GM12865 (cell line): ENCODE data around the gene AMPH.
"Not testable (repeated sequence)": the region's sequence is repeated elsewhere in the genome, so short reads cannot be mapped to it uniquely, and the experiment has no call there.

Experiments used
- DNase-seq: peaks from one replicate; pipeline ENCODE4 v3.0.0; 2010; ENCODE audit warnings: low read depth
- H3K4me3 ChIP-seq: 2 replicates; pipeline ENCODE4 v1.5.1; 2011; ENCODE audit warnings: mild to moderate bottlenecking, low read depth, low read length, control low read depth
- CTCF ChIP-seq: IDR thresholded peaks from 2 replicates; pipeline ENCODE4 v1.5.1; 2011; ENCODE audit warnings: low read length, control low read depth, low read depth, inconsistent platforms; ENCODE audit not compliant: insufficient read depth; ENCODE audit errors: missing control alignments

The AMPH gene

GRCh38 chr7:38359071-38359601, 272.0 kb downstream of the AMPH start:
- H3K4me3 ChIP-seq = peak overlapping the region; percentile 58
- TF ChIP-seq CTCF = peak; percentile 12
- peak; percentile 78 for DNase-seq

- peak overlapping the region; percentile 58 for H3K4me3 ChIP-seq
- peak; percentile 53 for DNase-seq
These were observed 272.8 kb downstream of the AMPH start for GRCh38 chr7:38358273-38358831.

- not testable (repeated sequence) for H3K4me3 ChIP-seq
- peak; percentile 50 for TF ChIP-seq CTCF
- peak; percentile 51 for DNase-seq
These were observed 276.8 kb downstream of the AMPH start for GRCh38 chr7:38354271-38354851.

- DNase-seq, H3K4me3 ChIP-seq: not testable (repeated sequence)
These were observed 277.7 kb downstream of the AMPH start for GRCh38 chr7:38353431-38353881.

- no peak for TF ChIP-seq CTCF
- no peak overlapping the region for H3K4me3 ChIP-seq
- DNase-seq = no peak
These were observed 279.6 kb downstream of the AMPH start for GRCh38 chr7:38351601-38352000.

GRCh38 chr7:38350777-38351176, 280.4 kb downstream of the AMPH start:
- peak overlapping the region; percentile 53 for H3K4me3 ChIP-seq
- DNase-seq = not testable (repeated sequence)

GRCh38 chr7:38349869-38350583, 281.1 kb downstream of the AMPH start:
- peak overlapping the region; percentile 55 for H3K4me3 ChIP-seq
- peak; percentile 84 for DNase-seq
- peak; percentile 44 for TF ChIP-seq CTCF

GRCh38 chr7:38349126-38349795, 281.9 kb downstream of the AMPH start:
- DNase-seq = not testable (repeated sequence)
- peak overlapping the region; percentile 55 for H3K4me3 ChIP-seq
